Esophagus squamous epithelium (tissue), 4 donors: ENCODE results near the gene MEIS3.

ENCODE experiments used
- CTCF ChIP-seq, 6 experiments: fragments of 450-650 bp in 4 of 6; fragments of 200-600 bp in 2 of 6; sonication (generic) in 2 of 6; IDR thresholded peaks; one replicate each; pipeline ENCODE4 v1.5.1; 2016 to 2019; ENCODE audit warnings: antibody characterized with exemption in 6 of 6, mild to moderate bottlenecking in 4 of 6, moderate library complexity in 4 of 6
- POLR2A ChIP-seq, 4 donors: fragments of 450-650 bp; IDR thresholded peaks; one replicate each; pipeline ENCODE4 v1.6.1; 2017; ENCODE audit warnings: antibody characterized with exemption in 4 of 4, mild to moderate bottlenecking in 4 of 4, moderate library complexity in 3 of 4

DNA sequence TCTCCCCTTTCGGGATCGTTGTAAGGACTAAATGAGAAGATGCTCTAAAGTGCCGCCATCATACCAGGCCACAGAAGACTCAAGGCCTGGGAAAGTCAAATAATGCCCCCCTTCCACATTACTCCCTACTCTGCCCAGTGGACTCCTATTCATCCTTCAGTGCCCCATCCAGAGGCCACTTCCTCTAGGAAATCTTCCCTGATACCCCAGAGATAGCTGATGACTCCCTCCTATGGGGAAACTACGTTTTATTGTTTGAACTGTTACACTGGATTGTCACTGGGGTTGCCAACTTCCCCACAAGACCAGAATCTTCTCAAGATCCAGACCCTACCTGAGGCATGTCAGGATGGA is 14.2 kb downstream of the MEIS3 start:
- TF ChIP-seq CTCF (IDR thresholded peaks at IDR 0.05): no peak
- TF ChIP-seq POLR2A (IDR thresholded peaks at IDR 0.05): no peak
